Esophagus squamous epithelium (tissue), 4 donors: ENCODE measurements around the gene NOSTRIN.

Source experiments
- POLR2A ChIP-seq, 4 donors: fragments of 450-650 bp; IDR thresholded peaks; one replicate each; pipeline ENCODE4 v1.6.1; 2017; ENCODE audit warnings: antibody characterized with exemption in 4 of 4, mild to moderate bottlenecking in 4 of 4, moderate library complexity in 3 of 4
- TF ChIP-seq, protein P1 (sequence below), 6 experiments: fragments of 450-650 bp in 4 of 6; fragments of 200-600 bp in 2 of 6; sonication (generic) in 2 of 6; IDR thresholded peaks; one replicate each; pipeline ENCODE4 v1.5.1; 2016 to 2019; ENCODE audit warnings: antibody characterized with exemption in 6 of 6, mild to moderate bottlenecking in 4 of 6, moderate library complexity in 4 of 6

- TF ChIP-seq, protein P1, sequence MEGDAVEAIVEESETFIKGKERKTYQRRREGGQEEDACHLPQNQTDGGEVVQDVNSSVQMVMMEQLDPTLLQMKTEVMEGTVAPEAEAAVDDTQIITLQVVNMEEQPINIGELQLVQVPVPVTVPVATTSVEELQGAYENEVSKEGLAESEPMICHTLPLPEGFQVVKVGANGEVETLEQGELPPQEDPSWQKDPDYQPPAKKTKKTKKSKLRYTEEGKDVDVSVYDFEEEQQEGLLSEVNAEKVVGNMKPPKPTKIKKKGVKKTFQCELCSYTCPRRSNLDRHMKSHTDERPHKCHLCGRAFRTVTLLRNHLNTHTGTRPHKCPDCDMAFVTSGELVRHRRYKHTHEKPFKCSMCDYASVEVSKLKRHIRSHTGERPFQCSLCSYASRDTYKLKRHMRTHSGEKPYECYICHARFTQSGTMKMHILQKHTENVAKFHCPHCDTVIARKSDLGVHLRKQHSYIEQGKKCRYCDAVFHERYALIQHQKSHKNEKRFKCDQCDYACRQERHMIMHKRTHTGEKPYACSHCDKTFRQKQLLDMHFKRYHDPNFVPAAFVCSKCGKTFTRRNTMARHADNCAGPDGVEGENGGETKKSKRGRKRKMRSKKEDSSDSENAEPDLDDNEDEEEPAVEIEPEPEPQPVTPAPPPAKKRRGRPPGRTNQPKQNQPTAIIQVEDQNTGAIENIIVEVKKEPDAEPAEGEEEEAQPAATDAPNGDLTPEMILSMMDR (IDR thresholded peaks at IDR 0.05) = no peak
- TF ChIP-seq POLR2A (IDR thresholded peaks at IDR 0.05) = no peak
Observed at GRCh38 chr2:168894101-168894500, 91.7 kb downstream of the NOSTRIN start.
